ENCODE results near the gene TRMT11. TPM values are rescaled to one million over a fixed set of nuclear protein-coding genes. Genes with fewer than 3 reads are reported as not detected.

The TRMT11 gene
- total and polyA plus RNA-seq, 9 of the 15 experiments (the other 6 are each of a cell fraction or from before 2014, with no cell fraction given), result 38.8 to 88.0 (median 59.8) TPM

- TF ChIP-seq POU5F1 (IDR thresholded peaks at IDR 0.05; ENCODE audit: borderline replicate concordance, low read depth, low read length, partially characterized antibody), result no peak
- TF ChIP-seq CREM (IDR thresholded peaks at IDR 0.05; ENCODE audit: low read depth), result no peak
- no peak for TF ChIP-seq DLX4 (CRISPR knock-in tag; IDR thresholded peaks at IDR 0.05)
- peak; percentile 39 for TF ChIP-seq MEIS2 (IDR thresholded peaks at IDR 0.05; ENCODE audit: partially characterized antibody)
- no peak for TF ChIP-seq PBX2 (CRISPR knock-in tag; IDR thresholded peaks at IDR 0.05; ENCODE audit: low read depth)
- no peak for TF ChIP-seq PBX2 (tag; conservative IDR thresholded peaks at IDR 0.05; ENCODE audit: low read depth)
- no peak for TF ChIP-seq ATF1 (CRISPR knock-in tag; IDR thresholded peaks at IDR 0.05)
- TF ChIP-seq ATF1 (tag; IDR thresholded peaks at IDR 0.05), result peak; percentile 64
- no peak for TF ChIP-seq FOXJ2 (tag; IDR thresholded peaks at IDR 0.05)
- TF ChIP-seq SFPQ (IDR thresholded peaks at IDR 0.05; ENCODE audit: low read depth, low read length), result no peak
- TF ChIP-seq E2F5 (CRISPR knock-in tag; IDR thresholded peaks at IDR 0.05), result no peak
- peak; percentile 72 for TF ChIP-seq DEAF1 (CRISPR knock-in tag; IDR thresholded peaks at IDR 0.05)
- TF ChIP-seq ZNF282 (CRISPR knock-in tag; IDR thresholded peaks at IDR 0.05), result no peak
- TF ChIP-seq STAG1 (CRISPR knock-in tag; IDR thresholded peaks at IDR 0.05; ENCODE audit: borderline replicate concordance), result no peak
- no peak for TF ChIP-seq ZNF311 (CRISPR knock-in tag; IDR thresholded peaks at IDR 0.05)
- peak; percentile 81 to 84 for TF ChIP-seq RAD21 (CRISPR knock-in tag; conservative IDR thresholded peaks at IDR 0.05 in 1 of 2, IDR thresholded peaks at IDR 0.05 in 1 of 2)
Measured at GRCh38 chr6:125974214-125974866, 12.0 kb upstream of the TRMT11 start (continued).

Data from K562 (cell line).